Retinal pigment epithelial cell (primary cell): ENCODE data around the gene PDCD10.

Experiments used
- DNase-seq: peaks from one replicate; pipeline ENCODE4 v3.0.0-alpha.2; 2010; ENCODE audit warnings: low read depth
- H3K4me3 ChIP-seq: 2 replicates; pipeline ENCODE4 v1.5.1; 2011; ENCODE audit warnings: mild to moderate bottlenecking, low read length, control low read depth, moderate library complexity
- CTCF ChIP-seq: conservative IDR thresholded peaks from 2 replicates; pipeline ENCODE4 v1.5.1; 2011; ENCODE audit warnings: low read depth, low read length, control low read depth, inconsistent platforms

Gene PDCD10

GRCh38 chr3:167653155-167653554, 81.5 kb downstream of the PDCD10 start:
- TF ChIP-seq CTCF = no peak
- H3K4me3 ChIP-seq = no peak overlapping the region
- no peak for DNase-seq

DNA sequence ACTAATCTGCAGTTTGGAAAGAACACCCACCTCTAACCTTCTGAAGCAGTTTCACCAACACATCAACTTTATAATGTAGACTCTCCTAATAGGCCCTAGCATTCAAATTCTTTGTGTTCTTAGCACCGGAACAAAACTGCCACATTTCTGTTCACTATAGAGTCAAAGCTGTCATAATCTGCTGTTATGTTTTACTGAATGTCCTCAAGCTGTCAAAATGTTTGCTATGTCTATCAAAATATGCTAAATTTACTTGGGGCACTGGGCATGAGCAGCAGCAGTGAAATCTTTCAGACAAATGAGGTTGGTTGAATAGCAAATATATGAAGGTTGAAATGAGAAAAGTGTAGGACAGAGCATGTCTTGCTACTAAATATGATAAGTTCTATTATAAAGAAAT, 82.9 kb downstream of the PDCD10 start:
- no peak for DNase-seq
- no peak overlapping the region for H3K4me3 ChIP-seq
- TF ChIP-seq CTCF = no peak

- no peak for TF ChIP-seq CTCF
- H3K4me3 ChIP-seq = no peak overlapping the region
- no peak for DNase-seq
These were observed 84.2 kb downstream of the PDCD10 start for GRCh38 chr3:167650459-167650858.

- no peak overlapping the region for H3K4me3 ChIP-seq
- DNase-seq = no peak
- no peak for TF ChIP-seq CTCF
These were observed 84.9 kb downstream of the PDCD10 start for GRCh38 chr3:167649746-167650145.

DNA sequence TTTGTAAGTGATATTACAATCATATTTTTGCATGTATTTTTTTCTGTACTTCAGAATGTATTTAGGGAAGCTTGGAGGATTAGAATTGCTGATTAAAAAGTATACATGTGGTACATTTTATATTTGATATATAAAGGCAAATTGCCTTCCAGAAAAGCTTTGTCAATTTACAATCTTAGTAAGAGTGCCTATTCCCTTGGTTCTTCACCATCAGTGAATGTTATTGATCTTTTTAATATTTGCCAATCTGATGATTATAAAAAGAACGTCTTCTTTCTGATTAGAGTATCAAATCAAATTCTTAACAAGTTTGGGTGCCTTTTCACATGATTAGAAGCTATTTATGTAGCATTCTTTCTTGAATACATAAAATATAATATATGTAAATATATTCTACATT, 90.1 kb downstream of the PDCD10 start:
- no peak for TF ChIP-seq CTCF
- no peak overlapping the region for H3K4me3 ChIP-seq
- no peak for DNase-seq
